CD4-positive, alpha-beta T cell (primary cell): ENCODE measurements around the gene TRPM1. TPM values are rescaled to one million over a fixed set of nuclear protein-coding genes. Genes with fewer than 3 reads are reported as not detected.

Experiments
- ATAC-seq: fragments of 200-7000 bp; cut with Tn5 transposase; one replicate; pipeline ENCODE4 v1.10.0; 2022; ENCODE audit warnings: mild to moderate bottlenecking; ENCODE audit not compliant: poor library complexity
- CTCF ChIA-PET: fragments of 350-600 bp; sonication (Branson Sonifier 250); formaldehyde crosslinking; loops from one replicate; lab custom pipeline; 2021; ENCODE audit warnings: antibody characterized with exemption, inconsistent platforms; lab: Charles Lee
- POLR2A ChIA-PET: fragments of 350-600 bp; sonication (Branson Sonifier 250); formaldehyde crosslinking; loops from one replicate; lab custom pipeline; 2021; ENCODE audit warnings: antibody characterized with exemption, inconsistent platforms; lab: Charles Lee
- DNase-seq, 14 experiments: peaks; one replicate each; pipeline ENCODE4 v3.0.0-alpha.2; 2013 to 2020; ENCODE audit warnings: mixed read lengths in 2 of 14
- H3K27ac ChIP-seq, 2 donors: one replicate each; pipeline versions ENCODE4 v1.5.1 to v1.7.0; 2013; ENCODE audit warnings: low read length in 2 of 2, low read depth in 1 of 2, mild to moderate bottlenecking in 1 of 2
- H3K27me3 ChIP-seq, 2 experiments: 1 replicate in 1 of 2; 2 replicates in 1 of 2; pipeline versions ENCODE4 v1.6.1 to v1.7.0; 2013; ENCODE audit warnings: low read length in 2 of 2, control low read depth in 1 of 2, mild to moderate bottlenecking in 1 of 2, moderate library complexity in 1 of 2; ENCODE audit not compliant: insufficient read depth in 2 of 2, control insufficient read depth in 1 of 2
- H3K36me3 ChIP-seq: one replicate; pipeline ENCODE4 v1.6.1; 2013; ENCODE audit warnings: low read length, control low read depth; ENCODE audit not compliant: insufficient read depth
- H3K4me1 ChIP-seq: one replicate; pipeline ENCODE4 v1.6.1; 2013; ENCODE audit warnings: low read length, control low read depth; ENCODE audit not compliant: insufficient read depth
- H3K4me3 ChIP-seq: one replicate; pipeline ENCODE4 v1.5.1; 2013; ENCODE audit warnings: mild to moderate bottlenecking, low read length, moderate library complexity
- H3K9me3 ChIP-seq, 2 experiments: 1 replicate in 1 of 2; 2 replicates in 1 of 2; pipeline versions ENCODE4 v1.6.1 to v1.7.0; 2013; ENCODE audit warnings: low read length in 2 of 2, mild to moderate bottlenecking in 2 of 2, control low read depth in 1 of 2, moderate library complexity in 1 of 2; ENCODE audit not compliant: control insufficient read depth in 1 of 2, insufficient read depth in 1 of 2
- H3K27ac Mint-ChIP-seq: one replicate; pipeline ENCODE4 v1.8.0; 2020; ENCODE audit warnings: mixed read lengths
- H3K27me3 Mint-ChIP-seq: one replicate; pipeline ENCODE4 v1.8.0; 2021; ENCODE audit warnings: mixed read lengths
- H3K36me3 Mint-ChIP-seq: one replicate; pipeline ENCODE4 v1.8.0; 2021; ENCODE audit warnings: low read depth, mixed read lengths
- H3K4me1 Mint-ChIP-seq: one replicate; pipeline ENCODE4 v1.8.0; 2021; ENCODE audit warnings: low read depth, mixed read lengths
- H3K4me3 Mint-ChIP-seq: one replicate; pipeline ENCODE4 v1.8.0; 2020; ENCODE audit warnings: mild to moderate bottlenecking, mixed read lengths
- H3K9me3 Mint-ChIP-seq: one replicate; pipeline ENCODE4 v1.8.0; 2020; ENCODE audit warnings: mixed read lengths
- CTCF ChIP-seq: fragments of 200-600 bp; IDR thresholded peaks from one replicate; pipeline ENCODE4 v1.8.0; 2022; ENCODE audit warnings: antibody characterized with exemption, mild to moderate bottlenecking
- intact Hi-C, 2 experiments: fragments of 100-400 bp; cut with DNase I in 1 of 2; cut with micrococcal nuclease in 1 of 2; formaldehyde crosslinking; loops; one replicate each; pipeline versions ENCODE4 v1.15.1 to v1.9.0; 2023 to 2025; cut with DNase I, micrococcal nuclease
- total RNA-seq, 174 experiments: library from RNA in 2 of 174; stranded (reverse) in 2 of 174; gene quantifications; one replicate each; pipeline ENCODE4 v1.2.3 and lab custom pipeline; 2021 to 2026

The TRPM1 gene
- total RNA-seq, 2 experiments from 2014 or later: not detected

- no peak for ATAC-seq
- Mint-ChIP-seq H3K27ac (no peak overlapping the region), H3K27me3 (peaks cover 59% of the 10 kb centered on the region), H3K4me1 (no peaks in the 10 kb centered on the region), H3K36me3 (no peaks in the 10 kb centered on the region), H3K9me3 (no peaks in the 10 kb centered on the region), H3K4me3 (no peak overlapping the region)
- Histone ChIP-seq H3K4me3 (no peak overlapping the region), H3K36me3 (no peaks in the 10 kb centered on the region), H3K4me1 (peaks cover 4% of the 10 kb centered on the region), H3K27me3 (peaks cover 15% of the 10 kb centered on the region in 2 experiments), H3K9me3 (peaks cover 0 to 5% of the 10 kb centered on the region in 2 experiments), H3K27ac (no peak overlapping the region)
- intact Hi-C loops: no loop called here
- ChIA-PET POLR2A (no interaction called here), CTCF (no interaction called here)
- TF ChIP-seq CTCF: no peak
- DNase-seq: no peak
Measured at GRCh38 chr15:31078471-31078870, 23.1 kb downstream of the TRPM1 start.

GRCh38 chr15:31077941-31078340 lies 23.6 kb downstream of the TRPM1 start:
- intact Hi-C loops: no loop called here
- no peak overlapping the region for H3K27ac Mint-ChIP-seq

GRCh38 chr15:31077181-31077580 lies 24.3 kb downstream of the TRPM1 start:
- ChIA-PET POLR2A (no interaction called here), CTCF (no interaction called here)
- ATAC-seq (no peak), DNase-seq (no peak)
- H3K27me3 ChIP-seq: peaks cover 12 to 15% of the 10 kb centered on the region in 2 experiments
- H3K9me3 ChIP-seq: peaks cover 0 to 5% of the 10 kb centered on the region in 2 experiments
- H3K27ac ChIP-seq: no peak overlapping the region
- Mint-ChIP-seq H3K27ac (no peak overlapping the region), H3K4me1 (no peaks in the 10 kb centered on the region), H3K9me3 (no peaks in the 10 kb centered on the region), H3K27me3 (peaks cover 52% of the 10 kb centered on the region), H3K36me3 (no peaks in the 10 kb centered on the region), H3K4me3 (no peak overlapping the region)
- H3K4me1 ChIP-seq: peaks cover 4% of the 10 kb centered on the region
- TF ChIP-seq CTCF: no peak
- H3K4me3 ChIP-seq: no peak overlapping the region
- no peaks in the 10 kb centered on the region for H3K36me3 ChIP-seq
- intact Hi-C loops: no loop called here

More at GRCh38 chr15:31077941-31078340, 23.6 kb downstream of the TRPM1 start:
- Histone ChIP-seq H3K9me3 (peaks cover 0 to 5% of the 10 kb centered on the region in 2 experiments), H3K27ac (no peak overlapping the region), H3K36me3 (no peaks in the 10 kb centered on the region), H3K27me3 (peaks cover 15% of the 10 kb centered on the region in 2 experiments), H3K4me3 (no peak overlapping the region), H3K4me1 (peaks cover 4% of the 10 kb centered on the region)
- Mint-ChIP-seq H3K4me1 (no peaks in the 10 kb centered on the region), H3K4me3 (no peak overlapping the region), H3K27me3 (peaks cover 57% of the 10 kb centered on the region), H3K36me3 (no peaks in the 10 kb centered on the region), H3K9me3 (no peaks in the 10 kb centered on the region)
- TF ChIP-seq CTCF: no peak
- ChIA-PET POLR2A (no interaction called here), CTCF (no interaction called here)
- ATAC-seq (no peak), DNase-seq (no peak)
